AG04450 (cell line): ENCODE results near the gene ADAMTS20. TPM values are rescaled to one million over a fixed set of nuclear protein-coding genes. Genes with fewer than 3 reads are reported as not detected.
A peak's percentile ranks its signal among the peaks of the same experiment; 100 is the strongest.

Experiments used
- CTCF ChIA-PET: fragments of 300-600, 350-600 bp; formaldehyde crosslinking; extraction: SDS; loops from one replicate; lab custom pipeline; 2022; ENCODE audit warnings: antibody characterized with exemption, inconsistent platforms; lab: Charles Lee
- POLR2A ChIA-PET: fragments of 350-600 bp; formaldehyde crosslinking; extraction: SDS; loops from one replicate; lab custom pipeline; 2021; ENCODE audit warnings: antibody characterized with exemption, inconsistent platforms; lab: Yijun Ruan, JAX
- DNase-seq: peaks from one replicate; pipeline ENCODE4 v3.0.0-alpha.2; 2011; ENCODE audit warnings: low read depth, low spot score
- H3K27ac ChIP-seq: one replicate; pipeline ENCODE4 v1.5.1; 2012; ENCODE audit warnings: low read depth, low read length, control low read depth
- H3K27me3 ChIP-seq: one replicate; pipeline ENCODE4 v1.6.0; 2012; ENCODE audit warnings: low read length; ENCODE audit not compliant: control insufficient read depth, insufficient read depth
- H3K4me3 ChIP-seq: 2 replicates; pipeline ENCODE4 v1.5.1; 2011; ENCODE audit warnings: mild to moderate bottlenecking, low read depth, low read length, control low read depth
- H3K9me3 ChIP-seq: 2 replicates; pipeline ENCODE4 v1.5.1; 2012; ENCODE audit warnings: low read length; ENCODE audit not compliant: control insufficient read depth, insufficient read depth
- CTCF ChIP-seq: IDR thresholded peaks from 2 replicates; pipeline ENCODE4 v1.5.1; 2011; ENCODE audit warnings: low read depth, low read length, control low read depth, inconsistent platforms
- polyA plus RNA-seq: library from polyadenylated mRNA; depleted of rRNA; stranded (reverse); fragments of >200 nt; gene quantifications from 2 replicates; pipeline ENCODE4 v1.2.3, GENCODE V29; 2011

Gene ADAMTS20
- polyA plus RNA-seq, 1 experiment, result not detected

- Histone ChIP-seq H3K4me3 (no peak overlapping the region), H3K27me3 (no peaks in the 10 kb centered on the region), H3K9me3 (no peaks in the 10 kb centered on the region), H3K27ac (no peak overlapping the region)
- ChIA-PET POLR2A (no interaction called here), CTCF (no interaction called here)
- no peak for TF ChIP-seq CTCF
- DNase-seq, result no peak
These were observed 194.9 kb downstream of the ADAMTS20 start for GRCh38 chr12:43357141-43357540.

GRCh38 chr12:43352001-43352400, 200.0 kb downstream of the ADAMTS20 start:
- Histone ChIP-seq H3K9me3 (no peaks in the 10 kb centered on the region), H3K4me3 (no peak overlapping the region), H3K27ac (no peak overlapping the region), H3K27me3 (no peaks in the 10 kb centered on the region)
- no peak for TF ChIP-seq CTCF
- DNase-seq, result no peak
- ChIA-PET POLR2A (no interaction called here), CTCF (interaction anchor here (0.7 to 1.0 kb wide), 2 partner anchors 9 to 16 kb away, joined by 3 to 4 read pairs; no protein-coding TSS in a partner anchor)

- CTCF ChIA-PET, result interaction anchor here (1.0 to 2.5 kb wide), 5 partner anchors 11 to 533 kb away, joined by 3 to 12 read pairs (median 9); no protein-coding TSS in a partner anchor
- Histone ChIP-seq H3K9me3 (peaks cover 4% of the 10 kb centered on the region; the same call in 1 of the 2 replicates), H3K27ac (no peak overlapping the region), H3K4me3 (no peak overlapping the region), H3K27me3 (no peaks in the 10 kb centered on the region)
- peak; percentile 45 for TF ChIP-seq CTCF
- DNase-seq, result no peak
- POLR2A ChIA-PET, result interaction anchor here (0.6 kb wide), 1 partner anchor 97 kb away, joined by 3 read pairs; no protein-coding TSS in a partner anchor
These were observed 202.1 kb downstream of the ADAMTS20 start for GRCh38 chr12:43349863-43350262.

- Histone ChIP-seq H3K9me3 (peaks cover 8% of the 10 kb centered on the region; the same call in 1 of the 2 replicates), H3K4me3 (no peak overlapping the region), H3K27ac (no peak overlapping the region), H3K27me3 (no peaks in the 10 kb centered on the region)
- TF ChIP-seq CTCF, result no peak
- ChIA-PET POLR2A (no interaction called here), CTCF (interaction anchor here (1.4 to 2.4 kb wide), 3 partner anchors 9 to 96 kb away, joined by 7 to 9 read pairs (median 9); no protein-coding TSS in a partner anchor)
- DNase-seq, result no peak
These were observed 203.8 kb downstream of the ADAMTS20 start for GRCh38 chr12:43348221-43348620.

GRCh38 chr12:43347026-43347425, 205.0 kb downstream of the ADAMTS20 start:
- no peak for DNase-seq
- Histone ChIP-seq H3K27ac (no peak overlapping the region), H3K27me3 (no peaks in the 10 kb centered on the region), H3K4me3 (no peak overlapping the region), H3K9me3 (peaks cover 8% of the 10 kb centered on the region; the same call in 1 of the 2 replicates)
- ChIA-PET CTCF (interaction anchor here (1.0 kb wide), 1 partner anchor 10 kb away, joined by 4 read pairs; no protein-coding TSS in a partner anchor), POLR2A (no interaction called here)
- TF ChIP-seq CTCF, result no peak
